GM12878 (cell line): ENCODE results near the gene STOML3. TPM values are rescaled to one million over a fixed set of nuclear protein-coding genes. Genes with fewer than 3 reads are reported as not detected.

ENCODE experiments used
- ATF7 ChIP-seq: fragments of 450-650 bp; IDR thresholded peaks from 2 replicates; pipeline ENCODE4 v1.6.1; 2016; ENCODE audit warnings: low read depth, mild to moderate bottlenecking
- BHLHE40 ChIP-seq, 2 experiments: fragments of 450-650 bp in 1 of 2; IDR thresholded peaks; 2 replicates each; pipeline ENCODE4 v1.6.1; 2011 to 2017; ENCODE audit warnings: low read depth in 2 of 2, borderline replicate concordance in 1 of 2, improper control_type of control experiment in 1 of 2, low read length in 1 of 2, mild to moderate bottlenecking in 1 of 2
- CUX1 ChIP-seq: IDR thresholded peaks from 2 replicates; pipeline ENCODE4 v1.6.1; 2012; ENCODE audit warnings: improper control_type of control experiment, low read depth, low read length; ENCODE audit not compliant: insufficient replicate concordance
- HDAC6 ChIP-seq: fragments of 200-600 bp; sonication (generic); IDR thresholded peaks from one replicate; pipeline ENCODE4 v1.8.0; 2017; ENCODE audit warnings: antibody characterized with exemption; ENCODE audit not compliant: unreplicated experiment
- JUNB ChIP-seq: IDR thresholded peaks from 2 replicates; pipeline ENCODE4 v1.6.1; 2016; ENCODE audit warnings: antibody characterized with exemption, mild to moderate bottlenecking
- MTA2 ChIP-seq: fragments of 450-650 bp; IDR thresholded peaks from 2 replicates; pipeline ENCODE4 v1.6.1; 2016; ENCODE audit warnings: low read depth, mild to moderate bottlenecking, moderate library complexity
- MYB ChIP-seq: fragments of 150-350 bp; IDR thresholded peaks from 2 replicates; pipeline ENCODE4 v1.6.1; 2014; ENCODE audit warnings: mild to moderate bottlenecking, low read depth, low read length, borderline replicate concordance
- NR2C2 ChIP-seq: IDR thresholded peaks from 2 replicates; pipeline ENCODE4 v1.6.1; 2011; ENCODE audit warnings: borderline replicate concordance, low read depth; ENCODE audit not compliant: control insufficient read depth, insufficient read length
- NR2F1 ChIP-seq: fragments of 450-650 bp; conservative IDR thresholded peaks from 2 replicates; pipeline ENCODE4 v1.6.1; 2017; ENCODE audit warnings: mild to moderate bottlenecking
- PAX8 ChIP-seq: fragments of 450-650 bp; IDR thresholded peaks from 2 replicates; pipeline ENCODE4 v1.6.1; 2017; ENCODE audit warnings: mild to moderate bottlenecking, moderate library complexity
- PML ChIP-seq: IDR thresholded peaks from 2 replicates; pipeline ENCODE4 v1.6.1; 2012; ENCODE audit warnings: low read length, inconsistent platforms
- RBBP5 ChIP-seq: fragments of 200-600 bp; sonication (generic); conservative IDR thresholded peaks from 2 replicates; pipeline ENCODE4 v1.6.1; 2016
- SKIL ChIP-seq: fragments of 450-650 bp; IDR thresholded peaks from 2 replicates; pipeline ENCODE4 v1.6.1; 2017; ENCODE audit warnings: mild to moderate bottlenecking, low read depth, inconsistent platforms; ENCODE audit not compliant: poor library complexity, severe bottlenecking
- STAT1 ChIP-seq: fragments of 450-650 bp; conservative IDR thresholded peaks from 2 replicates; pipeline ENCODE4 v1.6.1; 2014; ENCODE audit warnings: antibody characterized with exemption, mild to moderate bottlenecking
- polyA plus RNA-seq, 11 experiments: library from polyadenylated mRNA; depleted of rRNA in 4 of 11; unstranded in 6 of 11; stranded (reverse) in 5 of 11; fragments of >200 nt; fragmentation: Nextera tagmentation in 4 of 11; fragmentation: Illumina TruSeq in 1 of 11; extraction: Ambion mirVana in 4 of 11; extraction: Trizol in 1 of 11; gene quantifications; 1 replicate in 1 of 11; 2 replicates in 10 of 11; pipeline versions ENCODE4 v1.2.1 to v1.2.3, GENCODE V29; 2011 to 2016; ENCODE audit warnings: inconsistent platforms in 2 of 11, missing spikeins in 2 of 11, low read depth in 1 of 11
- total RNA-seq, 4 experiments: library from RNA; depleted of rRNA in 3 of 4; stranded (reverse); fragments of >200 nt in 3 of 4; fragmentation: Illumina TruSeq in 1 of 4; extraction: Trizol in 1 of 4; gene quantifications; 2 replicates each; pipeline versions ENCODE4 v1.2.1 to v1.2.3, GENCODE V29; 2013 to 2021
- TF ChIP-seq, protein P1 (sequence below): IDR thresholded peaks from 2 replicates; pipeline ENCODE4 v1.6.1; 2012; ENCODE audit warnings: low read depth, low read length, improper control_type of control experiment
- TF ChIP-seq, protein P2 (sequence below): fragments of 450-650 bp; IDR thresholded peaks from 2 replicates; pipeline ENCODE4 v1.6.1; 2017; ENCODE audit warnings: mild to moderate bottlenecking, moderate library complexity

The STOML3 gene
- total and polyA plus RNA-seq, 10 of the 15 experiments (the other 5 are each of a cell fraction or from before 2014, with no cell fraction given): not detected

- TF ChIP-seq PAX8 (no peak), SKIL (peak; percentile 78), JUNB (0 out of 2 replicates have a peak, but pooled peaks have one; percentile 4), NR2F1 (0 out of 2 replicates have a peak, but pooled peaks have one; percentile 49), RBBP5 (no peak), MYB (peak; percentile 98), NR2C2 (no peak), ATF7 (peak; percentile 56), CUX1 (no peak), PML (peak; percentile 77), BHLHE40 (IDR thresholded peaks at IDR 0.05; ENCODE audit: borderline replicate concordance in 1 of 2, low read depth in 2 of 2, low read length in 1 of 2) (peak in 1 of 2 experiments; percentile 50; a peak in 2 of 4 replicates), HDAC6 (no peak), STAT1 (peak; percentile 94), MTA2 (no peak; the same call in 1 of the 2 replicates)
- TF ChIP-seq, protein P1, sequence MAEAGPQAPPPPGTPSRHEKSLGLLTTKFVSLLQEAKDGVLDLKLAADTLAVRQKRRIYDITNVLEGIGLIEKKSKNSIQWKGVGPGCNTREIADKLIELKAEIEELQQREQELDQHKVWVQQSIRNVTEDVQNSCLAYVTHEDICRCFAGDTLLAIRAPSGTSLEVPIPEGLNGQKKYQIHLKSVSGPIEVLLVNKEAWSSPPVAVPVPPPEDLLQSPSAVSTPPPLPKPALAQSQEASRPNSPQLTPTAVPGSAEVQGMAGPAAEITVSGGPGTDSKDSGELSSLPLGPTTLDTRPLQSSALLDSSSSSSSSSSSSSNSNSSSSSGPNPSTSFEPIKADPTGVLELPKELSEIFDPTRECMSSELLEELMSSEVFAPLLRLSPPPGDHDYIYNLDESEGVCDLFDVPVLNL: peak; percentile 85
- TF ChIP-seq, protein P2, sequence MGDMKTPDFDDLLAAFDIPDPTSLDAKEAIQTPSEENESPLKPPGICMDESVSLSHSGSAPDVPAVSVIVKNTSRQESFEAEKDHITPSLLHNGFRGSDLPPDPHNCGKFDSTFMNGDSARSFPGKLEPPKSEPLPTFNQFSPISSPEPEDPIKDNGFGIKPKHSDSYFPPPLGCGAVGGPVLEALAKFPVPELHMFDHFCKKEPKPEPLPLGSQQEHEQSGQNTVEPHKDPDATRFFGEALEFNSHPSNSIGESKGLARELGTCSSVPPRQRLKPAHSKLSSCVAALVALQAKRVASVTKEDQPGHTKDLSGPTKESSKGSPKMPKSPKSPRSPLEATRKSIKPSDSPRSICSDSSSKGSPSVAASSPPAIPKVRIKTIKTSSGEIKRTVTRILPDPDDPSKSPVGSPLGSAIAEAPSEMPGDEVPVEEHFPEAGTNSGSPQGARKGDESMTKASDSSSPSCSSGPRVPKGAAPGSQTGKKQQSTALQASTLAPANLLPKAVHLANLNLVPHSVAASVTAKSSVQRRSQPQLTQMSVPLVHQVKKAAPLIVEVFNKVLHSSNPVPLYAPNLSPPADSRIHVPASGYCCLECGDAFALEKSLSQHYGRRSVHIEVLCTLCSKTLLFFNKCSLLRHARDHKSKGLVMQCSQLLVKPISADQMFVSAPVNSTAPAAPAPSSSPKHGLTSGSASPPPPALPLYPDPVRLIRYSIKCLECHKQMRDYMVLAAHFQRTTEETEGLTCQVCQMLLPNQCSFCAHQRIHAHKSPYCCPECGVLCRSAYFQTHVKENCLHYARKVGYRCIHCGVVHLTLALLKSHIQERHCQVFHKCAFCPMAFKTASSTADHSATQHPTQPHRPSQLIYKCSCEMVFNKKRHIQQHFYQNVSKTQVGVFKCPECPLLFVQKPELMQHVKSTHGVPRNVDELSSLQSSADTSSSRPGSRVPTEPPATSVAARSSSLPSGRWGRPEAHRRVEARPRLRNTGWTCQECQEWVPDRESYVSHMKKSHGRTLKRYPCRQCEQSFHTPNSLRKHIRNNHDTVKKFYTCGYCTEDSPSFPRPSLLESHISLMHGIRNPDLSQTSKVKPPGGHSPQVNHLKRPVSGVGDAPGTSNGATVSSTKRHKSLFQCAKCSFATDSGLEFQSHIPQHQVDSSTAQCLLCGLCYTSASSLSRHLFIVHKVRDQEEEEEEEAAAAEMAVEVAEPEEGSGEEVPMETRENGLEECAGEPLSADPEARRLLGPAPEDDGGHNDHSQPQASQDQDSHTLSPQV: peak; percentile 89; the same call in 1 of the 2 replicates
These were observed 47.4 kb upstream of the STOML3 start, which contains the start of the genes NHLRC3 and PROSER1 (continued) for GRCh38 chr13:39037880-39038568.
